CD14-positive monocyte (primary cell): ENCODE results near the gene CLIC3. TPM values are rescaled to one million over a fixed set of nuclear protein-coding genes. Genes with fewer than 3 reads are reported as not detected.
"Not testable (repeated sequence)": the region's sequence is repeated elsewhere in the genome, so short reads cannot be mapped to it uniquely, and the experiment has no call there.

Source experiments
- DNase-seq, 3 donors: peaks; one replicate each; pipeline ENCODE4 v3.0.0-alpha.2; 2011 to 2022
- H2AFZ ChIP-seq: 2 replicates; pipeline ENCODE4 v1.6.0; 2012; ENCODE audit warnings: mild to moderate bottlenecking, low read depth, low read length, inconsistent platforms; ENCODE audit not compliant: insufficient read depth, poor library complexity, severe bottlenecking
- H3K27ac ChIP-seq, 2 donors: 1 replicate in 1 of 2; 2 replicates in 1 of 2; pipeline ENCODE4 v1.5.1; 2012 to 2013; ENCODE audit warnings: low read length in 2 of 2, control low read depth in 1 of 2, inconsistent platforms in 1 of 2, low read depth in 1 of 2, mild to moderate bottlenecking in 1 of 2
- H3K27me3 ChIP-seq, 2 donors: one replicate each; pipeline versions ENCODE4 v1.6.0 to v1.6.1; 2011 to 2013; ENCODE audit warnings: low read length in 2 of 2; ENCODE audit not compliant: control insufficient read depth in 2 of 2, insufficient read depth in 2 of 2
- H3K36me3 ChIP-seq, 2 donors: replicated peaks in 1 of 2; 1 replicate in 1 of 2; 2 replicates in 1 of 2; pipeline versions ENCODE4 v1.5.1 to v1.6.1; 2012 to 2013; ENCODE audit warnings: low read length in 2 of 2, control low read depth in 1 of 2, inconsistent platforms in 1 of 2, mild to moderate bottlenecking in 1 of 2; ENCODE audit not compliant: insufficient read depth in 2 of 2, control insufficient read depth in 1 of 2
- H3K4me1 ChIP-seq, 2 donors: 1 replicate in 1 of 2; 2 replicates in 1 of 2; pipeline versions ENCODE4 v1.5.1 to v1.6.1; 2012 to 2013; ENCODE audit warnings: low read length in 2 of 2, control low read depth in 1 of 2, inconsistent platforms in 1 of 2, mild to moderate bottlenecking in 1 of 2, moderate library complexity in 1 of 2; ENCODE audit not compliant: insufficient read depth in 2 of 2, control insufficient read depth in 1 of 2
- H3K4me2 ChIP-seq: replicated peaks from 2 replicates; pipeline ENCODE3; 2012; ENCODE audit warnings: low read length, moderate library complexity, mild to moderate bottlenecking; ENCODE audit not compliant: poor library complexity, severe bottlenecking; ENCODE audit errors: extremely low read depth
- H3K4me3 ChIP-seq, 3 experiments: fragments of 200-600 bp in 1 of 3; sonication (generic) in 1 of 3; replicated peaks in 1 of 3; 1 replicate in 2 of 3; 2 replicates in 1 of 3; pipeline ENCODE4 v1.5.1; 2011 to 2013; ENCODE audit warnings: low read length in 3 of 3, mild to moderate bottlenecking in 3 of 3, control low read depth in 2 of 3, low read depth in 2 of 3, inconsistent platforms in 1 of 3, moderate library complexity in 1 of 3
- H3K79me2 ChIP-seq: 2 replicates; pipeline ENCODE4 v1.6.0; 2012; ENCODE audit warnings: mild to moderate bottlenecking, control low read depth, inconsistent platforms, low read length, moderate library complexity; ENCODE audit not compliant: insufficient read depth
- H3K9ac ChIP-seq: 2 replicates; pipeline ENCODE4 v1.6.0; 2017; ENCODE audit warnings: low read length, mild to moderate bottlenecking; ENCODE audit not compliant: insufficient read depth, poor library complexity, severe bottlenecking
- H3K9me3 ChIP-seq, 2 donors: replicated peaks in 1 of 2; 1 replicate in 1 of 2; 2 replicates in 1 of 2; pipeline versions ENCODE4 v1.5.1 to v1.6.1; 2012 to 2013; ENCODE audit warnings: low read length in 2 of 2, control low read depth in 1 of 2; ENCODE audit not compliant: control insufficient read depth in 1 of 2, insufficient read depth in 1 of 2
- H4K20me1 ChIP-seq: 2 replicates; pipeline ENCODE4 v1.6.0; 2012; ENCODE audit warnings: mild to moderate bottlenecking, low read length, control low read depth, moderate library complexity; ENCODE audit not compliant: insufficient read depth
- H3K27ac Mint-ChIP-seq, 7 donors: one replicate each; pipeline ENCODE4 v1.8.0; 2020; ENCODE audit warnings: mild to moderate bottlenecking in 7 of 7, mixed read lengths in 7 of 7, moderate library complexity in 6 of 7, inconsistent platforms in 2 of 7
- H3K27me3 Mint-ChIP-seq, 3 donors: one replicate each; pipeline ENCODE4 v1.8.0; 2021 to 2022; ENCODE audit warnings: low read depth in 3 of 3, mild to moderate bottlenecking in 3 of 3, mixed read lengths in 3 of 3, moderate library complexity in 3 of 3, inconsistent platforms in 1 of 3
- H3K36me3 Mint-ChIP-seq, 2 donors: one replicate each; pipeline ENCODE4 v1.8.0; 2020; ENCODE audit warnings: mixed read lengths in 2 of 2, inconsistent platforms in 1 of 2, mild to moderate bottlenecking in 1 of 2
- H3K4me1 Mint-ChIP-seq: one replicate; pipeline ENCODE4 v1.8.0; 2020; ENCODE audit warnings: mild to moderate bottlenecking, mixed read lengths
- H3K4me3 Mint-ChIP-seq, 2 donors: one replicate each; pipeline ENCODE4 v1.8.0; 2020; ENCODE audit warnings: mild to moderate bottlenecking in 2 of 2, mixed read lengths in 2 of 2, moderate library complexity in 1 of 2
- H3K9me3 Mint-ChIP-seq, 7 donors: one replicate each; pipeline ENCODE4 v1.8.0; 2020 to 2022; ENCODE audit warnings: mixed read lengths in 7 of 7, mild to moderate bottlenecking in 6 of 7, moderate library complexity in 6 of 7, inconsistent platforms in 2 of 7
- WGBS: methylation state at CpG from one replicate; pipeline ENCODE4 v1.1.5; 2013; ENCODE audit warnings: missing lambda C conversion rate; ENCODE audit not compliant: insufficient coverage; 5-methylcytosine and 5-hydroxymethylcytosine counted together
- intact Hi-C, 2 donors: fragments of 100-400 bp; cut with micrococcal nuclease; formaldehyde crosslinking; loops; one replicate each; pipeline versions ENCODE4 v1.15.0 to v1.15.1; 2023
- polyA plus RNA-seq, 3 donors: library from polyadenylated mRNA; depleted of rRNA in 1 of 3; unstranded in 2 of 3; stranded (reverse) in 1 of 3; fragments of 300-500 nt in 2 of 3; fragments of >200 nt in 1 of 3; fragmentation: Illumina TruSeq in 2 of 3; gene quantifications; 1 replicate in 2 of 3; 2 replicates in 1 of 3; pipeline ENCODE4 v1.2.3, GENCODE V29; 2012 to 2021
- TF ChIP-seq, protein P1 (sequence below): fragments of 200-600 bp; IDR thresholded peaks from one replicate; pipeline ENCODE4 v1.8.0; 2022; ENCODE audit warnings: antibody characterized with exemption, mild to moderate bottlenecking

The CLIC3 gene
- polyA plus RNA-seq, 3 donors, result 0.29 to 0.51 TPM; not detected in 1

- Mint-ChIP-seq H3K9me3 (peaks cover 4 to 16% (median 7%) of the 10 kb centered on the region in 7 donors), H3K27ac (peak overlapping the region in 1 of 7 donors; percentile 38)
- no peak overlapping the region for H3K27ac ChIP-seq
Observed at GRCh38 chr9:137006116-137007003, 10.0 kb upstream of the CLIC3 start.

DNA sequence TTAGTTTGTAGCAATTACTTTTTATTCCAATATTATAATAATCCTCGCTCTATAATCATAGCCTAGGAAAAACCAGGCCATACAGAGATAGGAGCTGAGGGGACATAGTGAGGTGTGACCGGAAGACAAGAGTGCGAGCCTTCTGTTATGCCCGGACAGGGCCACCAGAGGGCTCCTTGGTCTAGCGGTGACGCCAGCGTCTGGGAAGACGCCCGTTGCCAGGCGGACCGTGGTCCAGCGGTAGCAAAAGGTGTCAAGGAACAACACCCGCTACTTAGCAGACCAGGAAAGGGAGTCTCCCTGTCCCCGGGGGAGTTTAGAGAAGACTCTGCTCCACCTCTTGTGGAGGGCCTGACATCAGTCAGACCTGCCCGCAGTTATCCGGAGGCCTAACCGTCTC is 7.9 kb upstream of the CLIC3 start:
- H3K27me3 Mint-ChIP-seq, H3K27ac ChIP-seq, H3K27ac Mint-ChIP-seq, H3K27me3 ChIP-seq, intact Hi-C loops, H2AFZ ChIP-seq, H3K4me3 ChIP-seq, H3K4me2 ChIP-seq, H3K9me3 ChIP-seq, H3K79me2 ChIP-seq, H4K20me1 ChIP-seq, H3K4me3 Mint-ChIP-seq, H3K9ac ChIP-seq, H3K36me3 ChIP-seq, H3K36me3 Mint-ChIP-seq, DNase-seq: not testable (repeated sequence)
- TF ChIP-seq, protein P1, sequence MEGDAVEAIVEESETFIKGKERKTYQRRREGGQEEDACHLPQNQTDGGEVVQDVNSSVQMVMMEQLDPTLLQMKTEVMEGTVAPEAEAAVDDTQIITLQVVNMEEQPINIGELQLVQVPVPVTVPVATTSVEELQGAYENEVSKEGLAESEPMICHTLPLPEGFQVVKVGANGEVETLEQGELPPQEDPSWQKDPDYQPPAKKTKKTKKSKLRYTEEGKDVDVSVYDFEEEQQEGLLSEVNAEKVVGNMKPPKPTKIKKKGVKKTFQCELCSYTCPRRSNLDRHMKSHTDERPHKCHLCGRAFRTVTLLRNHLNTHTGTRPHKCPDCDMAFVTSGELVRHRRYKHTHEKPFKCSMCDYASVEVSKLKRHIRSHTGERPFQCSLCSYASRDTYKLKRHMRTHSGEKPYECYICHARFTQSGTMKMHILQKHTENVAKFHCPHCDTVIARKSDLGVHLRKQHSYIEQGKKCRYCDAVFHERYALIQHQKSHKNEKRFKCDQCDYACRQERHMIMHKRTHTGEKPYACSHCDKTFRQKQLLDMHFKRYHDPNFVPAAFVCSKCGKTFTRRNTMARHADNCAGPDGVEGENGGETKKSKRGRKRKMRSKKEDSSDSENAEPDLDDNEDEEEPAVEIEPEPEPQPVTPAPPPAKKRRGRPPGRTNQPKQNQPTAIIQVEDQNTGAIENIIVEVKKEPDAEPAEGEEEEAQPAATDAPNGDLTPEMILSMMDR, result peak; percentile 71
- Mint-ChIP-seq H3K9me3 (peaks cover 4 to 16% (median 7%) of the 10 kb centered on the region in 7 donors), H3K4me1 (peaks cover 30% of the 10 kb centered on the region)
- peaks cover 29 to 30% of the 10 kb centered on the region in 2 donors for H3K4me1 ChIP-seq
- 21% methylated on average over 9 of the region's 17 CpGs for WGBS

More at GRCh38 chr9:137006116-137007003, 10.0 kb upstream of the CLIC3 start:
- Histone ChIP-seq H3K27me3 (no peaks in the 10 kb centered on the region), H3K4me1 (peaks cover 8 to 9% of the 10 kb centered on the region in 2 donors), H3K9ac (no peak overlapping the region), H4K20me1 (no peaks in the 10 kb centered on the region), H3K4me2 (no peak overlapping the region), H3K79me2 (no peaks in the 10 kb centered on the region), H3K36me3 (no peaks in the 10 kb centered on the region), H3K9me3 (peaks cover 0 to 10% of the 10 kb centered on the region in 2 donors), H2AFZ (no peak overlapping the region), H3K4me3 (no peak overlapping the region)
- intact Hi-C loops, result no loop called here
- peaks cover 10% of the 10 kb centered on the region for H3K4me1 Mint-ChIP-seq
- TF ChIP-seq, protein P1, result no peak
- peaks cover 2 to 7% of the 10 kb centered on the region in 2 donors for H3K36me3 Mint-ChIP-seq
- H3K27me3 Mint-ChIP-seq, result peaks cover 4 to 8% (median 5%) of the 10 kb centered on the region in 3 donors
- 36% methylated on average over 21 of the region's 24 CpGs for WGBS
- no peak for DNase-seq
- H3K4me3 Mint-ChIP-seq, result no peak overlapping the region
